K562 (cell line): Measurements from ENCODE around the gene LRRC74B. TPM values are rescaled to one million over a fixed set of nuclear protein-coding genes. Genes with fewer than 3 reads are reported as not detected.

Experiments
- ADNP ChIP-seq: fragments of 200-800 bp; sonication (Bioruptor generic); IDR thresholded peaks from 2 replicates; pipeline ENCODE4 v1.6.1; 2016; ENCODE audit warnings: missing genetic modification characterization, missing compliant biosample characterization
- ARHGAP35 ChIP-seq: fragments of 450-650 bp; IDR thresholded peaks from 2 replicates; pipeline ENCODE4 v1.6.1; 2018; ENCODE audit not compliant: partially characterized antibody
- ATF7 ChIP-seq: fragments of 450-650 bp; IDR thresholded peaks from 2 replicates; pipeline ENCODE4 v1.7.1; 2014; ENCODE audit warnings: mild to moderate bottlenecking, moderate library complexity
- BACH1 ChIP-seq: fragments of 200-800 bp; sonication (Bioruptor generic); IDR thresholded peaks from 2 replicates; pipeline ENCODE4 v1.6.1; 2016; ENCODE audit warnings: missing genetic modification characterization, missing compliant biosample characterization
- CEBPG ChIP-seq, 3 experiments: fragments of 200-800 bp in 1 of 3; sonication (Bioruptor generic) in 1 of 3; sonication (generic) in 1 of 3; formaldehyde crosslinking in 1 of 3; IDR thresholded peaks in 2 of 3; conservative IDR thresholded peaks in 1 of 3; 2 replicates each; pipeline versions ENCODE4 v1.6.1 to v1.8.0; 2016 to 2022; ENCODE audit warnings: missing compliant biosample characterization in 2 of 3, missing genetic modification characterization in 2 of 3, mild to moderate bottlenecking in 1 of 3, missing genetic modification reagents in 1 of 3
- EP300 ChIP-seq: IDR thresholded peaks from 2 replicates; pipeline ENCODE4 v1.6.1; 2012; ENCODE audit warnings: low read length, improper control_type of control experiment
- ESRRA ChIP-seq: fragments of 450-650 bp; IDR thresholded peaks from 2 replicates; pipeline ENCODE4 v1.6.1; 2014; ENCODE audit warnings: low read depth, mild to moderate bottlenecking, moderate library complexity, borderline replicate concordance
- GABPA ChIP-seq: fragments of 200-800 bp; sonication (Bioruptor generic); conservative IDR thresholded peaks from 2 replicates; pipeline ENCODE4 v1.6.1; 2016; ENCODE audit warnings: low read depth, missing genetic modification characterization, missing compliant biosample characterization
- HOXB6 ChIP-seq: fragments of 250-450 bp; sonication (Bioruptor Pico); IDR thresholded peaks from 2 replicates; pipeline ENCODE4 v1.5.1; 2022; ENCODE audit warnings: mild to moderate bottlenecking, borderline replicate concordance
- MAFF ChIP-seq: IDR thresholded peaks from 2 replicates; pipeline ENCODE4 v1.6.1; 2012; ENCODE audit warnings: low read length, improper control_type of control experiment
- PML ChIP-seq: IDR thresholded peaks from 2 replicates; pipeline ENCODE4 v1.6.1; 2012; ENCODE audit warnings: low read length, inconsistent platforms
- PPARD ChIP-seq: fragments of 250-450 bp; sonication (Bioruptor Pico); IDR thresholded peaks from 2 replicates; pipeline ENCODE4 v1.8.0; 2022; ENCODE audit warnings: inconsistent platforms, mild to moderate bottlenecking, moderate library complexity
- PRMT5 ChIP-seq: sonication (generic); formaldehyde crosslinking; IDR thresholded peaks from 2 replicates; pipeline ENCODE4 v1.5.0; 2020; ENCODE audit warnings: missing genetic modification reagents
- RAD21 ChIP-seq, 2 experiments: fragments of 250-450 bp in 1 of 2; fragments of 450-650 bp in 1 of 2; sonication (Bioruptor Pico) in 1 of 2; formaldehyde crosslinking in 1 of 2; IDR thresholded peaks in 1 of 2; conservative IDR thresholded peaks in 1 of 2; 2 replicates each; pipeline versions ENCODE4 v1.4.0 to v1.8.0; 2020 to 2022; ENCODE audit warnings: mild to moderate bottlenecking in 2 of 2, moderate library complexity in 1 of 2
- RUNX1 ChIP-seq: sonication (generic); IDR thresholded peaks from 2 replicates; pipeline ENCODE4 v1.6.1; 2016; ENCODE audit warnings: antibody characterized with exemption, low read depth
- SMARCB1 ChIP-seq: IDR thresholded peaks from 2 replicates; pipeline ENCODE4 v1.6.1; 2011; ENCODE audit warnings: improper control_type of control experiment, low read depth; ENCODE audit not compliant: insufficient read length
- SNRNP70 ChIP-seq: fragments of 200-400 bp; formaldehyde crosslinking; optimal IDR thresholded peaks from 2 replicates; pipeline ENCODE3; 2017; ENCODE audit warnings: low read depth, low read length
- SREBF2 ChIP-seq: sonication (generic); formaldehyde crosslinking; IDR thresholded peaks from 2 replicates; pipeline ENCODE4 v1.4.0; 2020; ENCODE audit warnings: mild to moderate bottlenecking, missing genetic modification reagents
- TBP ChIP-seq: optimal IDR thresholded peaks from 2 replicates; pipeline ENCODE3; 2011; ENCODE audit warnings: low read depth, low read length, improper control_type of control experiment
- ZBTB17 ChIP-seq: fragments of 450-650 bp; formaldehyde crosslinking; IDR thresholded peaks from 2 replicates; pipeline ENCODE4 v1.4.0; 2020; ENCODE audit warnings: mild to moderate bottlenecking
- ZNF184 ChIP-seq: sonication (generic); formaldehyde crosslinking; IDR thresholded peaks from 2 replicates; pipeline ENCODE4 v1.5.0; 2020; ENCODE audit warnings: missing genetic modification reagents
- ZNF274 ChIP-seq: IDR thresholded peaks from 2 replicates; pipeline ENCODE4 v1.6.1; 2011; ENCODE audit warnings: low read depth, mild to moderate bottlenecking, low read length, moderate library complexity, borderline replicate concordance
- ZNF324 ChIP-seq: fragments of 250-450 bp; sonication (Bioruptor Pico); IDR thresholded peaks from 2 replicates; pipeline ENCODE4 v1.4.0; 2020; ENCODE audit warnings: mild to moderate bottlenecking
- ZNF41 ChIP-seq: fragments of 250-450 bp; sonication (Bioruptor Pico); conservative IDR thresholded peaks from 2 replicates; pipeline ENCODE4 v1.4.0; 2020; ENCODE audit warnings: mild to moderate bottlenecking
- ZNF561 ChIP-seq: fragments of 450-650 bp; formaldehyde crosslinking; conservative IDR thresholded peaks from 2 replicates; pipeline ENCODE4 v1.4.0; 2020; ENCODE audit warnings: mild to moderate bottlenecking, moderate library complexity
- ZNF778 ChIP-seq: fragments of 450-650 bp; formaldehyde crosslinking; IDR thresholded peaks from 2 replicates; pipeline ENCODE4 v1.4.0; 2020; ENCODE audit warnings: mild to moderate bottlenecking, moderate library complexity
- polyA plus RNA-seq, 8 experiments: library from polyadenylated mRNA; depleted of rRNA in 4 of 8; stranded (reverse) in 5 of 8; unstranded in 3 of 8; fragments of >200 nt; fragmentation: Nextera tagmentation in 2 of 8; fragmentation: Illumina TruSeq in 1 of 8; extraction: Ambion mirVana in 2 of 8; extraction: Trizol in 1 of 8; gene quantifications; 2 replicates each; pipeline versions ENCODE4 v1.2.1 to v1.2.3, GENCODE V29; 2011 to 2014; ENCODE audit warnings: inconsistent platforms in 1 of 8, missing spikeins in 1 of 8
- total RNA-seq, 7 experiments: library from RNA; depleted of rRNA in 6 of 7; stranded (reverse); fragments of >200 nt in 6 of 7; fragmentation: Illumina TruSeq in 2 of 7; extraction: Trizol in 2 of 7; gene quantifications; 2 replicates each; pipeline versions ENCODE4 v1.2.1 to v1.2.3, GENCODE V29; 2011 to 2021; ENCODE audit warnings: low replicate concordance in 1 of 7
- TF ChIP-seq, protein P1 (sequence below): fragments of 450-650 bp; formaldehyde crosslinking; IDR thresholded peaks from 2 replicates; pipeline ENCODE4 v1.4.0; 2020; ENCODE audit warnings: mild to moderate bottlenecking, moderate library complexity
- TF ChIP-seq, protein P2 (sequence below): IDR thresholded peaks from 2 replicates; pipeline ENCODE4 v1.6.1; 2016; ENCODE audit warnings: missing genetic modification characterization, missing compliant biosample characterization

Gene LRRC74B
- total and polyA plus RNA-seq, 9 of the 15 experiments (the other 6 are each of a cell fraction or from before 2014, with no cell fraction given): not detected

DNA sequence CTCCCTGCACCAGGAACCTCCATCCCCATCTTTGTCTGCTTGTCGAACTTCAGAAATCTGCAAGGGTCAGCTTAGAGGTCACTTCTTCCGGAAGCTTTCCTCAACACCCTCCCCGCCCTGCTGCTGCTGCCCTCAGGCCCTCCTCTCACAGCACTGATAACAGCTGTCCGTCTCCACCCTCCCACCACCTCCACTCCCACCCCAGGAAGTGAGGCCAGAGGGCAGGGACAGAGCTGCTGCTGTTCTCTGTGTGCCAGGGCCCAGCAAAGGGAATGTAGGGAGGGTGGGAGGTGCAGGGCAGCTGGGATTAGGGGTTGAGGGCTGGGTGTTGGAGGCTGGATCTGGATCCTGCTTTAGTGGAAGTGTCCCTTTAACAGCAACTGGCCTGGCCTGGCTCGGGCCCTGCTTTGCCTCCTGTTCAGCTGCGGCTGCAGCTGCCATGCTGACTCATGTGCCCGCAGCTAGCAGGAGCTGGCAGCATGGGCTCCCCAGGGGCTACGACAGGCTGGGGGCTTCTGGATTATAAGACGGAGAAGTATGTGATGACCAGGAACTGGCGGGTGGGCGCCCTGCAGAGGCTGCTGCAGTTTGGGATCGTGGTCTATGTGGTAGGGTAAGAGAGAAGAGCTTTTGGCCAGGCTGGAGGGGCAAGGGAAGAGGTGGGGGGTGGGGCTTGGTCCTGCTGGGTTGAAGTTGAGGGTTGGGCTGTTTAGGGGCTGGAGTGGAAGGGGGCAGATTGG lies 30.9 kb upstream of the LRRC74B start, which contains the start of gene P2RX6 (continued):
- no peak for TF ChIP-seq BACH1 (tag)
- no peak for TF ChIP-seq ESRRA
- no peak for TF ChIP-seq ADNP (tag)
- no peak for TF ChIP-seq GABPA (tag)
- TF ChIP-seq PML: peak; percentile 91
- TF ChIP-seq ZNF274: no peak
- TF ChIP-seq HOXB6 (CRISPR knock-in tag): 0 out of 2 replicates have a peak, but pooled peaks have one; percentile 11
- TF ChIP-seq ZBTB17 (CRISPR knock-in tag): peak; percentile 90
- TF ChIP-seq TBP: peak; percentile 75
- no peak for TF ChIP-seq SREBF2 (CRISPR knock-in tag)
- TF ChIP-seq, protein P1, sequence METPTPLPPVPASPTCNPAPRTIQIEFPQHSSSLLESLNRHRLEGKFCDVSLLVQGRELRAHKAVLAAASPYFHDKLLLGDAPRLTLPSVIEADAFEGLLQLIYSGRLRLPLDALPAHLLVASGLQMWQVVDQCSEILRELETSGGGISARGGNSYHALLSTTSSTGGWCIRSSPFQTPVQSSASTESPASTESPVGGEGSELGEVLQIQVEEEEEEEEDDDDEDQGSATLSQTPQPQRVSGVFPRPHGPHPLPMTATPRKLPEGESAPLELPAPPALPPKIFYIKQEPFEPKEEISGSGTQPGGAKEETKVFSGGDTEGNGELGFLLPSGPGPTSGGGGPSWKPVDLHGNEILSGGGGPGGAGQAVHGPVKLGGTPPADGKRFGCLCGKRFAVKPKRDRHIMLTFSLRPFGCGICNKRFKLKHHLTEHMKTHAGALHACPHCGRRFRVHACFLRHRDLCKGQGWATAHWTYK: peak; percentile 77; the same call in 1 of the 2 replicates
- peak; percentile 5; the same call in 1 of the 2 replicates for TF ChIP-seq ZNF324 (CRISPR knock-in tag)
- TF ChIP-seq SNRNP70: peak; percentile 90
- TF ChIP-seq ZNF41: 0 out of 2 replicates have a peak, but pooled peaks have one; percentile 15
- TF ChIP-seq EP300: peak; percentile 92
- TF ChIP-seq PPARD (CRISPR knock-in tag): no peak
- no peak for TF ChIP-seq ATF7
- no peak for TF ChIP-seq CEBPG (CRISPR knock-in tag; IDR thresholded peaks at IDR 0.05)
- TF ChIP-seq CEBPG (tag; conservative IDR thresholded peaks at IDR 0.05 in 1 of 2, IDR thresholded peaks at IDR 0.05 in 1 of 2): no peak
- TF ChIP-seq, protein P2, sequence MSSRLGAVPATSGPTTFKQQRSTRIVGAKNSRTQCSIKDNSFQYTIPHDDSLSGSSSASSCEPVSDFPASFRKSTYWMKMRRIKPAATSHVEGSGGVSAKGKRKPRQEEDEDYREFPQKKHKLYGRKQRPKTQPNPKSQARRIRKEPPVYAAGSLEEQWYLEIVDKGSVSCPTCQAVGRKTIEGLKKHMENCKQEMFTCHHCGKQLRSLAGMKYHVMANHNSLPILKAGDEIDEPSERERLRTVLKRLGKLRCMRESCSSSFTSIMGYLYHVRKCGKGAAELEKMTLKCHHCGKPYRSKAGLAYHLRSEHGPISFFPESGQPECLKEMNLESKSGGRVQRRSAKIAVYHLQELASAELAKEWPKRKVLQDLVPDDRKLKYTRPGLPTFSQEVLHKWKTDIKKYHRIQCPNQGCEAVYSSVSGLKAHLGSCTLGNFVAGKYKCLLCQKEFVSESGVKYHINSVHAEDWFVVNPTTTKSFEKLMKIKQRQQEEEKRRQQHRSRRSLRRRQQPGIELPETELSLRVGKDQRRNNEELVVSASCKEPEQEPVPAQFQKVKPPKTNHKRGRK (tag): no peak
- TF ChIP-seq ZNF778 (CRISPR knock-in tag): no peak
- no peak for TF ChIP-seq ZNF561 (CRISPR knock-in tag)
- no peak for TF ChIP-seq RUNX1
- TF ChIP-seq ZNF184 (CRISPR knock-in tag): no peak
- no peak for TF ChIP-seq ARHGAP35
- peak; percentile 26 for TF ChIP-seq SMARCB1
- peak in 1 of 2 experiments; percentile 28; a peak in 3 of 4 replicates for TF ChIP-seq RAD21 (CRISPR knock-in tag; conservative IDR thresholded peaks at IDR 0.05 in 1 of 2, IDR thresholded peaks at IDR 0.05 in 1 of 2)
- TF ChIP-seq MAFF: peak; percentile 31
- TF ChIP-seq PRMT5 (CRISPR knock-in tag): no peak
